HG02885 (cell line): ENCODE data around the gene LOXL4.

Experiments used
- ATAC-seq: cut with Tn5 transposase; IDR thresholded peaks from one replicate; pipeline ENCODE4 v1.9.1; 2021; ENCODE audit warnings: mild to moderate bottlenecking; ENCODE audit not compliant: unreplicated experiment, poor library complexity

The LOXL4 gene

GRCh38 chr10:98205351-98205750, 62.6 kb downstream of the LOXL4 start:
- no peak for ATAC-seq

GRCh38 chr10:98202378-98202777, 65.6 kb downstream of the LOXL4 start:
- no peak for ATAC-seq

GRCh38 chr10:98201760-98202159, 66.2 kb downstream of the LOXL4 start:
- no peak for ATAC-seq
